Activated CD8-positive, alpha-beta memory T cell treated with anti-CD3 and anti-CD28 coated beads for 48 hours (primary cell): ENCODE measurements around the gene ASB1.

Experiments
- DNase-seq, 3 experiments: peaks; one replicate each; pipeline ENCODE4 v3.0.0-alpha.2; 2020; ENCODE audit warnings: low read depth in 2 of 3, low spot score in 2 of 3

The ASB1 gene

GRCh38 chr2:238489896-238490295 lies 63.2 kb downstream of the ASB1 start:
- DNase-seq = no peak

GRCh38 chr2:238492840-238493239 lies 66.1 kb downstream of the ASB1 start:
- no peak for DNase-seq

GRCh38 chr2:238493411-238493810 lies 66.7 kb downstream of the ASB1 start:
- no peak for DNase-seq

- DNase-seq = peak in 1 of 3 experiments; percentile 12
Observed at GRCh38 chr2:238493880-238494572, 67.3 kb downstream of the ASB1 start.

GRCh38 chr2:238494573-238494961 lies 67.8 kb downstream of the ASB1 start:
- DNase-seq = no peak

GRCh38 chr2:238495422-238495821 lies 68.7 kb downstream of the ASB1 start:
- DNase-seq = no peak

GRCh38 chr2:238496756-238497609 lies 70.3 kb downstream of the ASB1 start:
- no peak for DNase-seq

GRCh38 chr2:238497610-238498005 lies 70.9 kb downstream of the ASB1 start:
- no peak for DNase-seq

- no peak for DNase-seq
Observed at GRCh38 chr2:238498188-238498587, 71.5 kb downstream of the ASB1 start.

GRCh38 chr2:238498691-238499295 lies 72.1 kb downstream of the ASB1 start:
- no peak for DNase-seq

GRCh38 chr2:238499731-238500580 lies 73.2 kb downstream of the ASB1 start:
- no peak for DNase-seq

- DNase-seq = no peak
Observed at GRCh38 chr2:238501311-238501710, 74.6 kb downstream of the ASB1 start.
